A673 (cell line): ENCODE data around the gene VASH2.
"Not testable (repeated sequence)": the region's sequence is repeated elsewhere in the genome, so short reads cannot be mapped to it uniquely, and the experiment has no call there.

Experiments
- EZH2 ChIP-seq: fragments of 200-600 bp; sonication (generic); IDR thresholded peaks from 2 replicates; pipeline ENCODE4 v1.6.1; 2017; ENCODE audit warnings: borderline replicate concordance, low read depth, mild to moderate bottlenecking, mixed read lengths, antibody characterized with exemption, low read length; ENCODE audit not compliant: poor library complexity, severe bottlenecking
- TF ChIP-seq, protein P1 (sequence below): fragments of 300-800, 200-600 bp; sonication (generic); conservative IDR thresholded peaks from 2 replicates; pipeline ENCODE4 v1.5.1; 2017; ENCODE audit warnings: low read depth, mild to moderate bottlenecking, antibody characterized with exemption, low read length, moderate library complexity, mixed read lengths

DNA sequence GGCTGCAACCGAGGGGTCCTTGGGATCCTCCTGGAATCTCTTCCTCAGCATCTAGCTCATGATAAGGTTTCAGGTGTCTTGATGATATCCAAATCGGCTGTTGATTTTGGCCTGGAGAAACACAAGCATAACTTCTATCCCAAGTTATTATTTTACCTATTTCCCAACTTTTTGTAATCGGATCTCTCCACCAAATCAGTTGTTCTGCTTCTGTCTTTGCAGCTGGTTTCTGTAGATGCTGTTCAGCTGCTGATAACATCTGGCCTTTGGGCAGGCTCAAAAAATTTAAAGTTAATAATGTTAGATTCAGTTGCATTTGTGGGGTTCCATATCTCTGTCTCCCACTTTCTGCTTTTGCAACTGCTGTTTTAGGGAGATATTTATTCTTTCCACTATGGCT is 76.7 kb downstream of the VASH2 start:
- TF ChIP-seq, protein P1, sequence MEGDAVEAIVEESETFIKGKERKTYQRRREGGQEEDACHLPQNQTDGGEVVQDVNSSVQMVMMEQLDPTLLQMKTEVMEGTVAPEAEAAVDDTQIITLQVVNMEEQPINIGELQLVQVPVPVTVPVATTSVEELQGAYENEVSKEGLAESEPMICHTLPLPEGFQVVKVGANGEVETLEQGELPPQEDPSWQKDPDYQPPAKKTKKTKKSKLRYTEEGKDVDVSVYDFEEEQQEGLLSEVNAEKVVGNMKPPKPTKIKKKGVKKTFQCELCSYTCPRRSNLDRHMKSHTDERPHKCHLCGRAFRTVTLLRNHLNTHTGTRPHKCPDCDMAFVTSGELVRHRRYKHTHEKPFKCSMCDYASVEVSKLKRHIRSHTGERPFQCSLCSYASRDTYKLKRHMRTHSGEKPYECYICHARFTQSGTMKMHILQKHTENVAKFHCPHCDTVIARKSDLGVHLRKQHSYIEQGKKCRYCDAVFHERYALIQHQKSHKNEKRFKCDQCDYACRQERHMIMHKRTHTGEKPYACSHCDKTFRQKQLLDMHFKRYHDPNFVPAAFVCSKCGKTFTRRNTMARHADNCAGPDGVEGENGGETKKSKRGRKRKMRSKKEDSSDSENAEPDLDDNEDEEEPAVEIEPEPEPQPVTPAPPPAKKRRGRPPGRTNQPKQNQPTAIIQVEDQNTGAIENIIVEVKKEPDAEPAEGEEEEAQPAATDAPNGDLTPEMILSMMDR: not testable (repeated sequence)
- TF ChIP-seq EZH2: not testable (repeated sequence)
